ENCODE results near the gene ARL2BP. TPM values are rescaled to one million over a fixed set of nuclear protein-coding genes. Genes with fewer than 3 reads are reported as not detected.

Gene ARL2BP
- total RNA-seq, 1 donor from 2014 or later: 36.2 TPM

- intact Hi-C loops (cut with micrococcal nuclease): no loop called here
Measured at GRCh38 chr16:57281791-57282190, 36.7 kb downstream of the ARL2BP start.

- intact Hi-C loops (cut with micrococcal nuclease): no loop called here
Measured at GRCh38 chr16:57282510-57283213, 37.6 kb downstream of the ARL2BP start.

GRCh38 chr16:57283214-57283958, 38.3 kb downstream of the ARL2BP start:
- intact Hi-C loops (cut with micrococcal nuclease): no loop called here

GRCh38 chr16:57283959-57284208, 38.8 kb downstream of the ARL2BP start:
- intact Hi-C loops (cut with micrococcal nuclease): no loop called here

GRCh38 chr16:57284209-57284951, 39.3 kb downstream of the ARL2BP start, which contains the start of gene PLLP:
Gene PLLP (minus strand): TSS chr16:57284672. CDS start chr16:57284540, 132 bp downstream.
- intact Hi-C loops (cut with micrococcal nuclease): no loop called here

DNA sequence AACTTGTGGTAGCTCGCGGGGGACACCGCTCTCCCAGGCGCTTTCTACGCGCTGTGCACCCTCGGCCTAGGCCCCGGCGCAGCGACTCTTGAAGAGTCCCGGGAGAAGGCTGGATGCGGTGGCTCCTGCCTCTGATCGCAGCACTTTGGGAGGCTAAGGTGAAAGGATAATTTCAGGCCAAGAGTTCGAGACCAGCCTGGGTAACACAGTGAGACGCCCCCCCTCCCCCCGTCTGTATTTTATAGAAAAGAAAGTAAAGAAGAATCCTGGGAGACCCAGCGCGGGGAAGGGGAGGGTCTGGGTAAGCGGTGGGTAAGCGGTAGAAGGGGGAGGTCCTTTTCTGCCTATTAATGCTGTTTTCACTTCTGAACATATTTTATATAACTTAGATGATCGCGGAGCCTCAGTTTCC, 39.9 kb downstream of the ARL2BP start:
- intact Hi-C loops (cut with micrococcal nuclease): no loop called here

- intact Hi-C loops (cut with micrococcal nuclease): no loop called here
Measured at GRCh38 chr16:57285379-57285778, 40.3 kb downstream of the ARL2BP start.

GRCh38 chr16:57289391-57290257, 44.6 kb downstream of the ARL2BP start:
- intact Hi-C loops (cut with micrococcal nuclease): no loop called here

DNA sequence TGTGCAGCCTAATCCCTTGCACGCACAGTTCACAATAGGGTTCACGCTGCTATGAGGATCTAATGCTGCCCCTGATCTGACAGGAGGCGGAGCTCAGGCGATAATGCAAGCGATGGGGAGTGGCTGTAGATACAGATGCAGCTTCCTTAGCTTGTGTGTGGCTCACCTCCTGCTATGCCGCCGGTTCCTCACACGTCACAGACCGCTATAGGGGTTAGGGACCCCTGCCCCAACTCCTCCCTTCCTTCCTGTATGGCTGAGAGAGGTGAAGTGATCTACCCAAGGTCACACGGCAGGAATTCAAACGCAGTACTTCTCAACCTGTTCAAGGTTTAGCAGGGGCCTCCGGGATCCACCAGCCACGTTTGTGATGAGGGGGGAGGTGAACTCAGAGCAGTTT, 52.8 kb downstream of the ARL2BP start:
- intact Hi-C loops (cut with micrococcal nuclease): no loop called here

DNA sequence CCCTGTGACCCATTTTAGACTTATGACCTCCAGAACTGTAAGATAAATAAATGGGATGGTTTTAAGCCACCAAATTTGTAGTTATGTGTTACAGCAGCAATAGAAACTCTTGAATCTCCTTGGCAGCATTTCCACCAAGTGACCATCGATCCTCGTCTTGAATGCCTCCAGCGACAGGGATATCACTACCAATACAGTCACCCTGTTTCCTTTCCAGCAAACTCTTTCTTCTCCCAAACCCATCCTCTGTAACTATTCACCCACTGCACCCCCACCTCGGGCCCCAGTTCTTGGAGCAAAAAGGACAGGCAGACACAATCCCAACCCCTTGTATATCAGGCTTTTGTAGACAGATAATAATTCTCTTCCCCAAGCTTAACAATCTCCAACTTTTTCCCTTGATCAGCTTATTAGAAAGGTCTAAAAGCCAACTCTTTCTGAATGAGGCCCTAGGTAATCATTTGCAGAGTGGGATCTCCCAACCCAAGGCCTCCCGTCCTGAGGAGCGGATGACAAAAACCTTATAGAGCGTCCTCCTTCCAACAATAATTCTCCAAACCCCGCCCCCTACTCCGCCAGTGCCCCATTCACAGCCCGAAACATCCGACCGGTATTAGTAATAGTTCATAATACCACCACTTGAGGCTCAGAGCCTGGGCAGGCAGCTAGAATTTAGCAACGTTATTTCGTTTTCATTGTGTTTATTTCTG, 54.1 kb downstream of the ARL2BP start:
- intact Hi-C loops (cut with micrococcal nuclease): no loop called here

GRCh38 chr16:57299719-57300386, 54.8 kb downstream of the ARL2BP start:
- intact Hi-C loops (cut with micrococcal nuclease): loop anchor here (1.0 to 5.0 kb wide), 12 partner anchors 14 to 701 kb away; partner anchors contain the start of genes ARL2BP, CIAPIN1, COQ9 and KATNB1

GRCh38 chr16:57300387-57301125, 55.5 kb downstream of the ARL2BP start:
- intact Hi-C loops (cut with micrococcal nuclease): loop anchor here (1.0 to 5.0 kb wide), 12 partner anchors 14 to 701 kb away; partner anchors contain the start of genes ARL2BP, CIAPIN1, COQ9 and KATNB1

- intact Hi-C loops (cut with micrococcal nuclease): loop anchor here (5.0 kb wide), 1 partner anchor 231 kb away; no protein-coding TSS in a partner anchor
Measured at GRCh38 chr16:57301126-57301817, 56.2 kb downstream of the ARL2BP start.

Other genes starting within 250 kb of the ARL2BP start
- gene CPNE2, start 152.7 kb upstream of the ARL2BP start, total RNA-seq: 3.9 and 5.8 TPM in 2 replicates
- 123 and 125 TPM in 2 replicates for gene PSME3IP1, start 59.2 kb upstream of the ARL2BP start, total RNA-seq
- gene RSPRY1, start 58.9 kb upstream of the ARL2BP start, total RNA-seq: 30.2 and 34.8 TPM in 2 replicates
- gene PLLP, start 39.4 kb downstream of the ARL2BP start, total RNA-seq: 0.23 and 0.41 TPM in 2 replicates
- 0.52 and 0.61 TPM in 2 replicates for gene CCL22, start 113.5 kb downstream of the ARL2BP start, total RNA-seq
- gene CX3CL1, start 127.2 kb downstream of the ARL2BP start, total RNA-seq: not detected in 2 replicates
- not detected in 2 replicates for gene CCL17, start 159.5 kb downstream of the ARL2BP start, total RNA-seq
- gene CIAPIN1, start 202.1 kb downstream of the ARL2BP start, total RNA-seq: 56.5 and 63.9 TPM in 2 replicates
- gene COQ9, start 202.2 kb downstream of the ARL2BP start, total RNA-seq: 38.3 and 39.7 TPM in 2 replicates
- 63.3 and 64.3 TPM in 2 replicates for gene POLR2C, start 217.4 kb downstream of the ARL2BP start, total RNA-seq
- gene DOK4, start 241.2 kb downstream of the ARL2BP start, total RNA-seq: 1.3 and 1.4 TPM in 2 replicates